Measurements from ENCODE around the gene XPO6. TPM values are rescaled to one million over a fixed set of nuclear protein-coding genes. Genes with fewer than 3 reads are reported as not detected.
"Not testable (repeated sequence)": the region's sequence is repeated elsewhere in the genome, so short reads cannot be mapped to it uniquely, and the experiment has no call there.

Gene XPO6
- total RNA-seq, 1 experiment from 2014 or later = 85.2 TPM

DNA sequence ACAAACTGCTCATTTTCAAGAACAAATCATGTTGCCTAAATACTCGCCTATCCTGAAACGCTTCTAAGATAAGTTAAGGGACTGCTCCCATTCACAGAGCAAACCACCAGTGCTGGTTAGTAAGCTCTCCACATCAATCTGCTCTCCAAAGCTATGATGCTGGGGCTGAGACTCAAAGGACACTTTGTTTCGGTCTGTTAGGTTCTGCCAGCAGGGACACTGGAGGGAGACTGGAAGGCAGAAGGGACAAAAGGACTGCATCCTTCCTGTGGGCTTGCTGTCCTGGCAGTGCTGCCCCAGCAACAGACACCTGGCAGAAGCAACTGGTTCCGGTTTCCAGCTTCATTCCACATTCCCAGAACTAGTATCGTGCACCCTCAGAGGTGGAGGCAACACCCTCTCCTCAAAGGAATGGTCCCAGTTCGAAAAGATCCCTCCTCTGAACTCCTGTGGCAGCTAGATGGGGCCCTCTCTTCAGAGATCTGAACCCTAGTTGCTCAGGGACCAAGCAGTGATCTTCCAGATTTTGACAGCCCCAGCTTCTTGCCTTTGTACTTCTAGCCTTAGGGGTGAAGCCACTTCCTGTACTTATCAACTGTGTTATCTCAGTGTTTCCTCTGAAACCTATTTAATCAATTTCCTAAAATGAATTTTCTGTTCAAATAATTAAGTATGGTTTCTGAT, 74.9 kb downstream of the XPO6 start:
- in situ Hi-C loops (cut with HindIII; ENCODE audit: low pct_unique_long_range_greater_than_20kb, low sequenced_read_pairs) = no loop called here
- DNase-seq (ENCODE audit: low read depth, low spot score) = no peak

GRCh38 chr16:28133666-28134065, 78.1 kb downstream of the XPO6 start:
- in situ Hi-C loops (cut with HindIII; ENCODE audit: low pct_unique_long_range_greater_than_20kb, low sequenced_read_pairs) = no loop called here

DNA sequence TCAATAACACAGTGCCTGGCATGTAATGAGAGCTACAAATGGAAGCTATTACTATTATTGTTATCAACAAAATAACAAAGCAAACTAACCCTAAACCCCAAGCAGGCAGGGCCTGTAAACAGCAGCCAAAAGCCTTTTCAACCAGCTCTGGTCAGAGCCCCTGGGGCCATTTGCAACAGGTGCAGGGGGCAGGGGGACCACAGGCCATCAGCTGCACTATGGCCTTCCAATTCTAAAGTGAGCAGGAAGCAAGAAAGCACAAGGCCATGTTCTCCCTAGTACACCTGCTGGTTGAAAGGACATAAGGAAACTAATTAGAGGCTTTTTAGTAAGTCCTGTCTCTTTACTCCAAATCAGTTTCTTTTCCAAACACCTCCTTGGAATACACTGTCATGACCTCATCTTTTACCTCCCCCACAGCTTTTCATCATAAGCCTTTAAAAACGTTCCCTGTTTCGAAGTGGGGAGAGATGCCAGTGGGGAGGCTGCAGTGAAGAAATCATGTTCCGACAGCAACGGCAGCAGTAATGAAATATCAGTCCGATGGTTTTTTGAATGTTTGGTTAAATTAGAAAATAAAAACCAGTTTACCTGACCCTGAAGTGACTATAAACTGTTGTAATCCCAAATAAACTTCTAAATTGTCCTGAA, 79.9 kb downstream of the XPO6 start:
- in situ Hi-C loops (cut with HindIII; ENCODE audit: low pct_unique_long_range_greater_than_20kb, low sequenced_read_pairs) = no loop called here
- no peak for DNase-seq (ENCODE audit: low read depth, low spot score)

More at GRCh38 chr16:28133666-28134065, 78.1 kb downstream of the XPO6 start:
- no peak for DNase-seq (ENCODE audit: low read depth, low spot score)

DNA sequence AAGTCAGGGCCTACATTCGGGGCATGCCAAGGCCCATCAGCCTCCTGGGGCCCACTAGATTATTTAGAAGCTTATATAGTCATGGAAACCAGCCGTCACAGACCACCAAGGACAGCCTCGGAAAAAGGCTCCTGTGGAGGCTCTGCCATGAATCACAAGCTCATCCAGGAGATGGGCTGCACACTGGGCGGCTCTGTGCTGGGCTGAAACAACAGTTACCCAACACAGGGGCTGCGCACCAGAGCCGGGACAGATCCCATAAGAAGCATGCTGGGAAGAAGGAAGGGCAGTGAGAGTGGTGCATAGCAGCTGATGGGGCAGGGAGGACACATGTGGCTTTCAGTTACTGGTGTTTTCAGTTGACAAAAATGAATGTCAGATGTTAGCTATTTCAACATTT, 80.6 kb downstream of the XPO6 start:
- DNase-seq (ENCODE audit: low read depth, low spot score) = no peak
- in situ Hi-C loops (cut with HindIII; ENCODE audit: low pct_unique_long_range_greater_than_20kb, low sequenced_read_pairs) = no loop called here

- in situ Hi-C loops (cut with HindIII; ENCODE audit: low pct_unique_long_range_greater_than_20kb, low sequenced_read_pairs) = no loop called here
- no peak for DNase-seq (ENCODE audit: low read depth, low spot score)
These were observed 81.4 kb downstream of the XPO6 start for GRCh38 chr16:28130099-28131088.

GRCh38 chr16:28126684-28127620, 84.8 kb downstream of the XPO6 start:
- DNase-seq (ENCODE audit: low read depth, low spot score) = no peak
- in situ Hi-C loops (cut with HindIII; ENCODE audit: low pct_unique_long_range_greater_than_20kb, low sequenced_read_pairs) = no loop called here

DNA sequence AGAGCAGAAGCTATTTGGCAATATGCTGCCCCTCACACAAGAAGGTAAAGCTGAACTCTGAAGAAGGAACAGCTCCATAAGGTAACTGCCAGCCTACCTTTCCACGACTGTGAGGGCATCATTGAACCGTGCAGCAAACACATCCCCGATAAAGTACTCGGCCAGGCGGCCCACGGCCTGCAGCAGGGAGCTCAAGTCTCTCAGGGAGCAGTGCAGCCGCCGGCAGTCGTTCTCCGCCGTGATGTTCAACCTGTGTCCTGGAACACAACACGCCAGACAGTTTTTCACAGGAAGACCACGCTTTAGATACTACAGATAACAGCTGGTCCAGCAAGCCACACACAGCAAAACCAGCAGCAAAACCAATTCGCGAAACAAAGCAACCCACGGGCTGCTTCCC, 86.2 kb downstream of the XPO6 start:
- in situ Hi-C loops (cut with HindIII; ENCODE audit: low pct_unique_long_range_greater_than_20kb, low sequenced_read_pairs) = no loop called here
- no peak for DNase-seq (ENCODE audit: low read depth, low spot score)

- DNase-seq (ENCODE audit: low read depth, low spot score) = no peak
- in situ Hi-C loops (cut with HindIII; ENCODE audit: low pct_unique_long_range_greater_than_20kb, low sequenced_read_pairs) = no loop called here
These were observed 90.2 kb downstream of the XPO6 start for GRCh38 chr16:28121527-28121926.

DNA sequence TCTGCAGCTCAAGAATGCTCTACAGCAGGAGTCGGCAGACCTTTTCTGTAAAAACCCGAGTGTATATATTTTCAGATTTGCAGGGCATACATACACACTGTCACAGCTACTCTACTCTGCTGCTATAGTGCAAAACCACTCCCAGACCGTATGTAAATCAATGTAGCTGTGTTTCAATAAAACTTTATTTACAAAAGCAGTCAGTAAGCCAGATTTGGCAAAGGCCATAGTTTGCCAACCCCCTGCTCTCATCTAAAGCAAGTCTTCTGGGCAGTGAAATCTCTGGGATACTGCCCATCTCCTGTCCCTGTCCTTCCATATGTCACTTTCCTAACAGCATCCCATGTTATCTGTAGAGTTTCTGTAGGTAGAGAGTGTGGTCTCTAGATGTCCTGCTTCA, 91.0 kb downstream of the XPO6 start:
- in situ Hi-C loops (cut with HindIII; ENCODE audit: low pct_unique_long_range_greater_than_20kb, low sequenced_read_pairs) = no loop called here
- no peak for DNase-seq (ENCODE audit: low read depth, low spot score)

- in situ Hi-C loops (cut with HindIII; ENCODE audit: low pct_unique_long_range_greater_than_20kb, low sequenced_read_pairs) = no loop called here
- no peak for DNase-seq (ENCODE audit: low read depth, low spot score)
These were observed 93.1 kb downstream of the XPO6 start for GRCh38 chr16:28118637-28119036.

DNA sequence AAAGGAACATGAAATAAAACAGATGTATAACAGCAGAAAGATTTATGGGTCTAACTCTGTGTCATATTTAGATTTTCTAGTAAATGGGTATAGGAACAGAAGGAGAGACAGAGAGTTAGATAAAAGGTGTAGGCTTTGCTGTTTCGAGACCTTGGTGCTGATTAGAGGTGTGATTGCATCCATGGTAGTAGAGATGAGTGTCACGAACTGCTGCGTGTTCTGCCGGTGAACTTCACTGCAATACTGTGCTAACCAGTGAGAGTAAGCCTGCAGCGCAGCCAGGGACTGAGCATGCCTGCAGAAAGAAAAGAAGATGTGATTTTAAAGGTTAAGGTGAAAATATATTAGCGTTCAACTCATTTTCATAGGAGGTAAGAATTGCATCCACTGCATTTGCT, 94.6 kb downstream of the XPO6 start:
- in situ Hi-C loops (cut with HindIII; ENCODE audit: low pct_unique_long_range_greater_than_20kb, low sequenced_read_pairs) = no loop called here
- DNase-seq (ENCODE audit: low read depth, low spot score) = no peak

DNA sequence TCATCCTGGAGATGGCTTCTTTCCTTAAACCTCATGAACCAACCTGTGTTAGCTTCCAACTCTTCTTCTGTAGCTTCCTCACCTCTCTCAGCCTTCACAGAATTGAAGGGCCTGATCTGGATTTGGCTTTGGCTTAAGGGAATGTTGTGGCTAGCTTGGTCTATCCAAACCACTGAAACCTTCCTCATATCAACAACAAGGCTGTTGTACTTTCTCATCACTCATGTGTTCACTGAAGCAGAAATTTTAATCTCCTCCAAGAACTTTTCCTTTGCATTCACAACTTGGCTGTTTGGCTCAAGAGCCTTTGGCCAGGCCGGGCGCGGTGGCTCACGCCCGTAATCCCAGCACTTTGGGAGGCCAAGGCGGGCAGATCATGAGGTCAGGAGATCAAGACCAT, 95.9 kb downstream of the XPO6 start:
- DNase-seq (ENCODE audit: low read depth, low spot score); in situ Hi-C loops (cut with HindIII; ENCODE audit: low pct_unique_long_range_greater_than_20kb, low sequenced_read_pairs): not testable (repeated sequence)

- in situ Hi-C loops (cut with HindIII; ENCODE audit: low pct_unique_long_range_greater_than_20kb, low sequenced_read_pairs) = no loop called here
- no peak for DNase-seq (ENCODE audit: low read depth, low spot score)
These were observed 98.9 kb downstream of the XPO6 start for GRCh38 chr16:28112908-28113307.

- in situ Hi-C loops (cut with HindIII; ENCODE audit: low pct_unique_long_range_greater_than_20kb, low sequenced_read_pairs) = no loop called here
- DNase-seq (ENCODE audit: low read depth, low spot score) = no peak
These were observed 100.8 kb downstream of the XPO6 start for GRCh38 chr16:28110977-28111376.

DNA sequence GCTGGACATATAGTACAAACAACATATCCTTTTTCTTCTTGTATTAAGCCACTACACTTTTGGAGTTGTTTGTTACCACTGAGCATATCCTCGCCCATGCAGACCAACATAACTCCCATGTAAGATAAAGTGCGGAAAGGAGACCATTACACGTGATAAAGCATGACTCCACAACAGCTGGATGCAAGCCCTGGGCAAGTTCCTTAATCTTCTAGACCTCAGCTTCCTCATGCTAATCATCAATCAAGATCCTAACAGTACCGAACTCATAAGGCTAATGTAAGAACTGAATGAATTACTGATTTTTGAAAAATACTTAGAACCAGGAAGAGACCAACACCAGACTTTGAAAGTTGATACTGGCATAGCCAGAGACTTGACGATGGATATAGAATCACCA, 101.3 kb downstream of the XPO6 start:
- no peak for DNase-seq (ENCODE audit: low read depth, low spot score)
- in situ Hi-C loops (cut with HindIII; ENCODE audit: low pct_unique_long_range_greater_than_20kb, low sequenced_read_pairs) = no loop called here

GRCh38 chr16:28110074-28110473, 101.7 kb downstream of the XPO6 start:
- DNase-seq (ENCODE audit: low read depth, low spot score) = no peak
- in situ Hi-C loops (cut with HindIII; ENCODE audit: low pct_unique_long_range_greater_than_20kb, low sequenced_read_pairs) = no loop called here

GRCh38 chr16:28108590-28109247, 103.0 kb downstream of the XPO6 start:
- in situ Hi-C loops (cut with HindIII; ENCODE audit: low pct_unique_long_range_greater_than_20kb, low sequenced_read_pairs) = no loop called here

More at GRCh38 chr16:28108590-28109247, 103.0 kb downstream of the XPO6 start:
- DNase-seq (ENCODE audit: low read depth, low spot score) = no peak

All from SK-MEL-5 (cell line).